Testis (tissue), 2 donors: ENCODE data around the gene UBE2E2.

Experiments
- POLR2A ChIP-seq: fragments of 450-650 bp; IDR thresholded peaks from one replicate; pipeline ENCODE4 v1.6.1; 2017; ENCODE audit warnings: antibody characterized with exemption, mild to moderate bottlenecking, moderate library complexity
- TF ChIP-seq, protein P1 (sequence below), 3 experiments: fragments of 450-650 bp in 2 of 3; fragments of 200-600 bp in 1 of 3; sonication (generic) in 1 of 3; IDR thresholded peaks; one replicate each; pipeline ENCODE4 v1.5.1; 2016 to 2019; ENCODE audit warnings: antibody characterized with exemption in 3 of 3, mild to moderate bottlenecking in 2 of 3, moderate library complexity in 1 of 3

- TF ChIP-seq, protein P1, sequence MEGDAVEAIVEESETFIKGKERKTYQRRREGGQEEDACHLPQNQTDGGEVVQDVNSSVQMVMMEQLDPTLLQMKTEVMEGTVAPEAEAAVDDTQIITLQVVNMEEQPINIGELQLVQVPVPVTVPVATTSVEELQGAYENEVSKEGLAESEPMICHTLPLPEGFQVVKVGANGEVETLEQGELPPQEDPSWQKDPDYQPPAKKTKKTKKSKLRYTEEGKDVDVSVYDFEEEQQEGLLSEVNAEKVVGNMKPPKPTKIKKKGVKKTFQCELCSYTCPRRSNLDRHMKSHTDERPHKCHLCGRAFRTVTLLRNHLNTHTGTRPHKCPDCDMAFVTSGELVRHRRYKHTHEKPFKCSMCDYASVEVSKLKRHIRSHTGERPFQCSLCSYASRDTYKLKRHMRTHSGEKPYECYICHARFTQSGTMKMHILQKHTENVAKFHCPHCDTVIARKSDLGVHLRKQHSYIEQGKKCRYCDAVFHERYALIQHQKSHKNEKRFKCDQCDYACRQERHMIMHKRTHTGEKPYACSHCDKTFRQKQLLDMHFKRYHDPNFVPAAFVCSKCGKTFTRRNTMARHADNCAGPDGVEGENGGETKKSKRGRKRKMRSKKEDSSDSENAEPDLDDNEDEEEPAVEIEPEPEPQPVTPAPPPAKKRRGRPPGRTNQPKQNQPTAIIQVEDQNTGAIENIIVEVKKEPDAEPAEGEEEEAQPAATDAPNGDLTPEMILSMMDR (IDR thresholded peaks at IDR 0.05), result no peak
- no peak for TF ChIP-seq POLR2A
Measured at GRCh38 chr3:23331141-23331935, 128.2 kb downstream of the UBE2E2 start.
